ENCODE results near the gene ZC3H13. TPM values are rescaled to one million over a fixed set of nuclear protein-coding genes. Genes with fewer than 3 reads are reported as not detected.

The ZC3H13 gene
- total RNA-seq, 6 experiments from 2014 or later: 31.8 to 40.1 (median 35.6) TPM

DNA sequence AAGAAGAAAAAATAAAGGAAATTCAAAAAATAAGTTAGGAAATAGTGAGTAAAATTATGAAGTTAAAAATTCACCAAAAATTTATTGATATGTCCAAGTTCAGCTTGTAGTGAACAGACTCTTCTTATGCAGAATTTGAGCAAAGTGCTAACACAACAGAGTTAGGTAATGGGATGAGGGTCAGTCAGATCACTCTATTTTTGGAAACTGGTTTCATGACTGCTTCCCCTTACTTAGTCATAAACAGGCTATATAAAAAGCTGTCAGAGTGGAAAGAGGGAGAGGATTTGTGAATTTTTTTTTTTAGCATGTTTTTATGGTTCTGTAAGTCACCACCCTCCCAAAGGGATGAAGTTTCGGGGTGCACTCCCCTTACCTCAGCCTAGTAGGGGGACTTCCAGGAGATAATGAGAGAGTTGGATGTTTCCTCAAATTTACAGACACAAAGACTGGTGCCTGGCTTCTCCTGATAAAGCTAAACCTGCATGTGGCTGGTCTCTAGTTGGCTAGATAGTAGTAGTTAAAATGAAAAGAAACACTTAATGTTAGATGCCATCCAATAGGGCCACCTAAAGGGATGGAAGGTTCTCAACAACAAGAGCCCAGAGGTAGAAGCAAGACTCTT, 47.8 kb upstream of the ZC3H13 start:
- Mint-ChIP-seq H3K9me3 (no peaks in the 10 kb centered on the region), H3K27me3 (ENCODE audit: insufficient read depth) (peaks cover 6% of the 10 kb centered on the region), H3K4me1 (ENCODE audit: low read depth) (peaks cover 6% of the 10 kb centered on the region; the same call in 1 of the 2 replicates), H3K36me3 (ENCODE audit: low read depth) (no peaks in the 10 kb centered on the region), H3K4me3 (no peak overlapping the region), H3K27ac (no peak overlapping the region)
- DNase-seq: no peak
- TF ChIP-seq, protein P1, sequence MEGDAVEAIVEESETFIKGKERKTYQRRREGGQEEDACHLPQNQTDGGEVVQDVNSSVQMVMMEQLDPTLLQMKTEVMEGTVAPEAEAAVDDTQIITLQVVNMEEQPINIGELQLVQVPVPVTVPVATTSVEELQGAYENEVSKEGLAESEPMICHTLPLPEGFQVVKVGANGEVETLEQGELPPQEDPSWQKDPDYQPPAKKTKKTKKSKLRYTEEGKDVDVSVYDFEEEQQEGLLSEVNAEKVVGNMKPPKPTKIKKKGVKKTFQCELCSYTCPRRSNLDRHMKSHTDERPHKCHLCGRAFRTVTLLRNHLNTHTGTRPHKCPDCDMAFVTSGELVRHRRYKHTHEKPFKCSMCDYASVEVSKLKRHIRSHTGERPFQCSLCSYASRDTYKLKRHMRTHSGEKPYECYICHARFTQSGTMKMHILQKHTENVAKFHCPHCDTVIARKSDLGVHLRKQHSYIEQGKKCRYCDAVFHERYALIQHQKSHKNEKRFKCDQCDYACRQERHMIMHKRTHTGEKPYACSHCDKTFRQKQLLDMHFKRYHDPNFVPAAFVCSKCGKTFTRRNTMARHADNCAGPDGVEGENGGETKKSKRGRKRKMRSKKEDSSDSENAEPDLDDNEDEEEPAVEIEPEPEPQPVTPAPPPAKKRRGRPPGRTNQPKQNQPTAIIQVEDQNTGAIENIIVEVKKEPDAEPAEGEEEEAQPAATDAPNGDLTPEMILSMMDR (IDR thresholded peaks at IDR 0.05): no peak

DNA sequence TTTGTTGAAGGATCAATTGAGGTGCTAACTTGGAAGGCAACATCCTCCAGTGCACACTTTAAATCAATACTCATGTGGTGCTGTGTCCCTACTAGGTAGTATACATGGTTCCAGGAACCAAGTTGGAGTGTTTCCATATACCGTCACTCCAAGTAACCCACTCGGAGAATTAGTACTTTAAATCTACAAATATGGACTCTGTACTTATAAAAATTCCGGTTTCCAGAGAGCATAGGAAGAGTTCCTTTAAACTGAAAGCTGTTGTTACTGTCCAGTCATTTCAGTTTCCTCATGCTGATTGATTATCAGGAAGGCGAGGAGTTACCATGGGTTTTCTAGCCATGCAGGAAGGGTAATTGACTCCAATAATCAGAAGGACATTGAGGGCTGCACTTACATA, 45.1 kb upstream of the ZC3H13 start:
- no peaks in the 10 kb centered on the region for H3K9me3 Mint-ChIP-seq

DNA sequence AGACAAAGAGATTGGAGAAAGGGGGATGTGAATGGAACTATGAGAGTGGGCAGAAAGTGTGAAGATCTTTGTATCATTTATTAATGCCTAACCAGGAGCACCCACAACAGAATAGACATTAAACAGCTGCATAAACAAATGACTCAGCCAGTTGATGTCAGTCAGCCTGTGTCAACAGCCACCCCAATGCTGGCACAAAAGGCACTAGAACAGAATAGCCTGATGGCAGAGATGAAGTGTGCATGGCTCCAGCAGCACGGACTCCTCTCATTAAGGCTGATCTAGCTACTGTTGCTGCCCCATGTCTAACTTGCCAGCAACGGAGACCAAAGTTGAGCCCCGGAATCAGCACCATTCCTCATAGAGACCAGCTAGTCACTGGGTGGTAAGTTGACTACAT, 44.5 kb upstream of the ZC3H13 start:
- DNase-seq: no peak
- no peaks in the 10 kb centered on the region for H3K9me3 Mint-ChIP-seq
- H3K36me3 Mint-ChIP-seq (ENCODE audit: low read depth): no peaks in the 10 kb centered on the region
- TF ChIP-seq, protein P1 (IDR thresholded peaks at IDR 0.05): no peak
- peaks cover 6% of the 10 kb centered on the region; the same call in 1 of the 2 replicates for H3K4me1 Mint-ChIP-seq (ENCODE audit: low read depth)
- H3K27ac Mint-ChIP-seq: no peak overlapping the region
- H3K27me3 Mint-ChIP-seq (ENCODE audit: insufficient read depth): peaks cover 9% of the 10 kb centered on the region
- no peak overlapping the region for H3K4me3 Mint-ChIP-seq

More for the DNA sequence above, 45.1 kb upstream of the ZC3H13 start:
- TF ChIP-seq, protein P1 (IDR thresholded peaks at IDR 0.05): no peak
- Mint-ChIP-seq H3K27me3 (ENCODE audit: insufficient read depth) (peaks cover 9% of the 10 kb centered on the region), H3K36me3 (ENCODE audit: low read depth) (no peaks in the 10 kb centered on the region), H3K4me1 (ENCODE audit: low read depth) (peaks cover 6% of the 10 kb centered on the region; the same call in 1 of the 2 replicates), H3K4me3 (no peak overlapping the region), H3K27ac (no peak overlapping the region)
- DNase-seq: no peak

DNA sequence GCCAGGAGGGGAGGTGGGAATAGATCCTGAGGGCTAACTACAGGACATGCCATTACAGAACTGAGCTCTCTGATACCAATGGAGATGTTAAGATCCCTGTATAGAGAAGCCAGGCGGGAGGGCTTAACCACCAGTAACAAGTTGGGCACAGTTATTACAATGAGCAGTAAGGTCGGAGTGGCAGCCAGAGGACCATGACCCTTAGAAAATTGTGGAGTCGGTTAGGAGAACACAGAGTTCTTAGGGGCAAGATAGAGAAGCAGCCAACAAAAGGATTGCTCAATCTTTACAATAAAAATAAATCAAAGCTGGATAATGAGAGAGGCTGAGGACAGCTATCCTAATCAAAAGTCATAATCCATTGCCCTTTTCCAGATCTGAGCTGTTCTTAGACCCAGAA, 41.9 kb upstream of the ZC3H13 start:
- Mint-ChIP-seq H3K4me3 (no peak overlapping the region), H3K27ac (no peak overlapping the region), H3K9me3 (no peaks in the 10 kb centered on the region), H3K36me3 (ENCODE audit: low read depth) (no peaks in the 10 kb centered on the region), H3K27me3 (ENCODE audit: insufficient read depth) (peaks cover 9% of the 10 kb centered on the region), H3K4me1 (ENCODE audit: low read depth) (no peaks in the 10 kb centered on the region)
- TF ChIP-seq, protein P1 (IDR thresholded peaks at IDR 0.05): no peak
- no peak for DNase-seq

DNA sequence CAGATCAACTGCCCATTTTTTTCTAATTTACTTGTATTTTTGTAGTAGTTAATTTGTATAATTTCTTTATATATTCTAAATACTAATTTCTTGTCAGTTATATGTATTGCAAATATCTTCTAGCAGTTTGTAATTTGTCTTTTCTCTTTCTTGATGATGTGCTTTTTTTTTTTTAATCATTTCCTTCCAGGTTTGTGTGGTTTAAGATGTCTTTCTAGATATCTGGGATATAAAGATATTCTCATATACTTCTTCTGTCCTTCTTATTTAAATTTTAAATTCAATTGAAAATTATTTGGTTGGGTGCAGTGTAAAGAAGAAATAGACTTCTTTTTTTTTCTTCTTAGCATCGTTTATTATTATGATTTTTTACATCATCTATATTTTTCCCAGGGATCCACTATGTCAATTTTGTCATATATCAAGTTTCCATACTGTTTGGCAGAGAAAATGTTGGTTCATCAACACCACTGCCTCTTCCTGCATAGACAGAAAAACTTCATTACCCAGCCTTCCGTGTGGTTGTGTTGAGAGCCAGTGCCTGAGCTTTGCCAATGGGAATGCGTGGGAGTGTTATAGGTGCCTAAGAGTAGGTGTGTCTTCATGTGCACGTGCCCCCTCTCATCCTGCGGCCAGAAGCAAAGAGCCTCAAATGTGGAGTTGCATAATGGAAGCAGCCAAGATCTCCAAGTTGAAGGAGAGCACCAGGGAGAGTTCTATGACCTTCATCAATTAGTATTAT, 36.4 kb upstream of the ZC3H13 start:
- Mint-ChIP-seq H3K27me3 (ENCODE audit: insufficient read depth) (no peaks in the 10 kb centered on the region; the same call in none of the 2 replicates), H3K9me3 (no peaks in the 10 kb centered on the region), H3K4me3 (no peak overlapping the region), H3K27ac (no peak overlapping the region), H3K4me1 (ENCODE audit: low read depth) (no peaks in the 10 kb centered on the region), H3K36me3 (ENCODE audit: low read depth) (no peaks in the 10 kb centered on the region)
- no peak for DNase-seq
- TF ChIP-seq, protein P1 (IDR thresholded peaks at IDR 0.05): no peak

Data from HFFc6 (cell line).